Measurements from ENCODE around the gene IFIT2.

GRCh38 chr10:89270153-89270483 lies 31.7 kb upstream of the IFIT2 start:
- TF ChIP-seq CTCF (IDR thresholded peaks at IDR 0.05) (no peak), POLR2AphosphoS5 (IDR thresholded peaks at IDR 0.05) (no peak), EP300 (IDR thresholded peaks at IDR 0.05) (no peak)
